HEK293 (cell line): ENCODE results near the gene CKB.

Source experiments
- EGR2 ChIP-seq: fragments of 450-650 bp; formaldehyde crosslinking; IDR thresholded peaks from 2 replicates; pipeline ENCODE4 v1.5.1; 2016; ENCODE audit warnings: low read depth, missing biosample characterization, missing genetic modification characterization
- KLF10 ChIP-seq: fragments of 450-650 bp; IDR thresholded peaks from 2 replicates; pipeline ENCODE4 v1.5.1; 2018; ENCODE audit warnings: missing biosample characterization, mild to moderate bottlenecking, missing genetic modification characterization
- KLF7 ChIP-seq: fragments of 450-650 bp; formaldehyde crosslinking; IDR thresholded peaks from 2 replicates; pipeline ENCODE4 v1.5.1; 2016; ENCODE audit warnings: missing biosample characterization, missing genetic modification characterization, borderline replicate concordance
- MYNN ChIP-seq: fragments of 450-650 bp; formaldehyde crosslinking; IDR thresholded peaks from 2 replicates; pipeline ENCODE4 v1.5.1; 2016; ENCODE audit warnings: missing biosample characterization, missing genetic modification characterization, borderline replicate concordance
- OSR2 ChIP-seq: fragments of 450-650 bp; formaldehyde crosslinking; IDR thresholded peaks from 2 replicates; pipeline ENCODE4 v1.5.1; 2016; ENCODE audit warnings: missing biosample characterization, missing genetic modification characterization
- PRDM1 ChIP-seq: fragments of 450-650 bp; formaldehyde crosslinking; IDR thresholded peaks from 2 replicates; pipeline ENCODE4; 2016; ENCODE audit warnings: missing biosample characterization, missing genetic modification characterization
- ZBTB48 ChIP-seq: fragments of 450-650 bp; formaldehyde crosslinking; IDR thresholded peaks from 2 replicates; pipeline ENCODE4 v1.5.1; 2016; ENCODE audit warnings: missing biosample characterization, missing genetic modification characterization
- ZBTB8A ChIP-seq: fragments of 450-650 bp; formaldehyde crosslinking; IDR thresholded peaks from 2 replicates; pipeline ENCODE4 v1.5.1; 2016; ENCODE audit warnings: missing biosample characterization, missing genetic modification characterization
- ZNF10 ChIP-seq: fragments of 450-650 bp; formaldehyde crosslinking; IDR thresholded peaks from 2 replicates; pipeline ENCODE4 v1.5.1; 2017; ENCODE audit warnings: missing biosample characterization, missing genetic modification characterization
- ZNF174 ChIP-seq: fragments of 450-650 bp; formaldehyde crosslinking; IDR thresholded peaks from 2 replicates; pipeline ENCODE4 v1.5.0; 2017; ENCODE audit warnings: missing biosample characterization, mild to moderate bottlenecking, missing genetic modification characterization
- ZNF239 ChIP-seq: fragments of 450-650 bp; formaldehyde crosslinking; IDR thresholded peaks from 2 replicates; pipeline ENCODE4 v1.5.1; 2016; ENCODE audit warnings: missing biosample characterization, missing genetic modification characterization
- ZNF248 ChIP-seq: fragments of 450-650 bp; formaldehyde crosslinking; IDR thresholded peaks from 2 replicates; pipeline ENCODE4 v1.5.1; 2017; ENCODE audit warnings: missing biosample characterization, missing genetic modification characterization
- ZNF391 ChIP-seq: fragments of 450-650 bp; formaldehyde crosslinking; IDR thresholded peaks from 2 replicates; pipeline ENCODE4 v1.5.1; 2016; ENCODE audit warnings: low read depth, missing biosample characterization, missing genetic modification characterization, borderline replicate concordance
- ZNF548 ChIP-seq: fragments of 450-650 bp; formaldehyde crosslinking; IDR thresholded peaks from 2 replicates; pipeline ENCODE4 v1.5.1; 2016; ENCODE audit warnings: missing biosample characterization, missing genetic modification characterization
- ZNF560 ChIP-seq: fragments of 450-650 bp; formaldehyde crosslinking; IDR thresholded peaks from 2 replicates; pipeline ENCODE4 v1.5.1; 2017; ENCODE audit warnings: missing biosample characterization, missing genetic modification characterization, borderline replicate concordance
- ZNF585B ChIP-seq: fragments of 450-650 bp; formaldehyde crosslinking; IDR thresholded peaks from 2 replicates; pipeline ENCODE4 v1.5.1; 2016; ENCODE audit warnings: missing biosample characterization, missing genetic modification characterization
- ZNF837 ChIP-seq: fragments of 450-650 bp; formaldehyde crosslinking; IDR thresholded peaks from 2 replicates; pipeline ENCODE4 v1.5.1; 2016; ENCODE audit warnings: missing biosample characterization, missing genetic modification characterization
- ZSCAN23 ChIP-seq: fragments of 450-650 bp; formaldehyde crosslinking; IDR thresholded peaks from 2 replicates; pipeline ENCODE4 v1.5.1; 2016; ENCODE audit warnings: missing biosample characterization, missing genetic modification characterization
- TF ChIP-seq, protein P1 (sequence below): fragments of 450-650 bp; formaldehyde crosslinking; IDR thresholded peaks from 2 replicates; pipeline ENCODE4 v1.5.1; 2016; ENCODE audit warnings: missing biosample characterization, missing genetic modification characterization
- TF ChIP-seq, protein P2 (sequence below): fragments of 450-650 bp; formaldehyde crosslinking; IDR thresholded peaks from 2 replicates; pipeline ENCODE4 v1.5.1; 2016; ENCODE audit warnings: missing biosample characterization, missing genetic modification characterization
- TF ChIP-seq, protein P3 (sequence below): fragments of 450-650 bp; formaldehyde crosslinking; IDR thresholded peaks from 2 replicates; pipeline ENCODE4 v1.5.1; 2016; ENCODE audit warnings: missing biosample characterization, missing genetic modification characterization
- TF ChIP-seq, protein P4 (sequence below): fragments of 450-650 bp; formaldehyde crosslinking; IDR thresholded peaks from 2 replicates; pipeline ENCODE4 v1.5.1; 2016; ENCODE audit warnings: missing biosample characterization, missing genetic modification characterization, borderline replicate concordance
- TF ChIP-seq, protein P5 (sequence below): fragments of 450-650 bp; formaldehyde crosslinking; IDR thresholded peaks from 2 replicates; pipeline ENCODE4 v1.5.1; 2017; ENCODE audit warnings: missing biosample characterization, mild to moderate bottlenecking, missing genetic modification characterization, moderate library complexity
- TF ChIP-seq, protein P6 (sequence below): fragments of 450-650 bp; formaldehyde crosslinking; IDR thresholded peaks from 2 replicates; pipeline ENCODE4 v1.5.1; 2016; ENCODE audit warnings: missing biosample characterization, missing genetic modification characterization
- TF ChIP-seq, protein P7 (sequence below): fragments of 450-650 bp; formaldehyde crosslinking; IDR thresholded peaks from 2 replicates; pipeline ENCODE4 v1.5.1; 2017; ENCODE audit warnings: missing biosample characterization, missing genetic modification characterization

Gene CKB

DNA sequence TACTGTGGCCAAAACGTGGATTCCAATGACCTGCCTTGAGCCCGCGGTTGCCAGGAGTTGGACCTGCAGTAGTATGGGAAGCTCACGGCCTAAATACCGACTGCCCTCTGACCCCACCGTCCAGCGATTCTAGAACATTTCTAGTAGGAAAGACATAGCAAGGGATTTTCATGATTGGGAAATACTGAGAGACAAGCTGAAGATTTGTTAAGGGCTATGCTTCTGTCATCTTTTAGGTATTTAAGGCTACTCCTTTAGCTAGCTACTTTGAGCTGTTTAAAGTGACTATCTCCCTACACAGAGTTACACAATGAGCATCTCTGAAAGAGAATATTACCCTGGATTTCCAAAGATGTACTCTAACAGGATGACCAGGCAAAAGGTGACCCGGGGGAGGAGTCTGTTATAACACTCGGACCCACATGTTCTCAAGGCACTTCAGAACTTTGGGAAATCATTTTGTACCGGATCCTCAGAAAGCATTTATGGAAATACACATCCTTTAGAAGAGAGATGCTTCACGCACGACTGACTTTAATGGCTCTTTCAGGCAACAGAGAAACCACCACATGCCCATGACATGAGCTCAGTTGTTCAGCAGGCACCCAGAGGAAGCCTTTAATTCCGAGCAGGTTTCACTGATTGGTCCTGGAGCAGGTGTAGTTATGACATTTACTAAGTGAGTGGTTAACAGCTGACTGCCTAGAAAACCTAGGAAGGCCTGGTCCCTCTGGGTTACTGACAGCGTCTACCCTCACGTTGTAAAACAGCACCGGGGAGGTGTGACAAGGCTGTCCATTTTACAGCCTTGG lies 35.6 kb upstream of the CKB start (continued):
- TF ChIP-seq, protein P1, sequence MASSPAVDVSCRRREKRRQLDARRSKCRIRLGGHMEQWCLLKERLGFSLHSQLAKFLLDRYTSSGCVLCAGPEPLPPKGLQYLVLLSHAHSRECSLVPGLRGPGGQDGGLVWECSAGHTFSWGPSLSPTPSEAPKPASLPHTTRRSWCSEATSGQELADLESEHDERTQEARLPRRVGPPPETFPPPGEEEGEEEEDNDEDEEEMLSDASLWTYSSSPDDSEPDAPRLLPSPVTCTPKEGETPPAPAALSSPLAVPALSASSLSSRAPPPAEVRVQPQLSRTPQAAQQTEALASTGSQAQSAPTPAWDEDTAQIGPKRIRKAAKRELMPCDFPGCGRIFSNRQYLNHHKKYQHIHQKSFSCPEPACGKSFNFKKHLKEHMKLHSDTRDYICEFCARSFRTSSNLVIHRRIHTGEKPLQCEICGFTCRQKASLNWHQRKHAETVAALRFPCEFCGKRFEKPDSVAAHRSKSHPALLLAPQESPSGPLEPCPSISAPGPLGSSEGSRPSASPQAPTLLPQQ (tag by site-specific recombination) = 0 out of 2 replicates have a peak, but pooled peaks have one; percentile 75
- TF ChIP-seq, protein P2, sequence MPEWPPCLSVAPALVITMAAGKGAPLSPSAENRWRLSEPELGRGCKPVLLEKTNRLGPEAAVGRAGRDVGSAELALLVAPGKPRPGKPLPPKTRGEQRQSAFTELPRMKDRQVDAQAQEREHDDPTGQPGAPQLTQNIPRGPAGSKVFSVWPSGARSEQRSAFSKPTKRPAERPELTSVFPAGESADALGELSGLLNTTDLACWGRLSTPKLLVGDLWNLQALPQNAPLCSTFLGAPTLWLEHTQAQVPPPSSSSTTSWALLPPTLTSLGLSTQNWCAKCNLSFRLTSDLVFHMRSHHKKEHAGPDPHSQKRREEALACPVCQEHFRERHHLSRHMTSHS = no peak
- TF ChIP-seq ZNF174 (tag by site-specific recombination) = no peak
- TF ChIP-seq, protein P3, sequence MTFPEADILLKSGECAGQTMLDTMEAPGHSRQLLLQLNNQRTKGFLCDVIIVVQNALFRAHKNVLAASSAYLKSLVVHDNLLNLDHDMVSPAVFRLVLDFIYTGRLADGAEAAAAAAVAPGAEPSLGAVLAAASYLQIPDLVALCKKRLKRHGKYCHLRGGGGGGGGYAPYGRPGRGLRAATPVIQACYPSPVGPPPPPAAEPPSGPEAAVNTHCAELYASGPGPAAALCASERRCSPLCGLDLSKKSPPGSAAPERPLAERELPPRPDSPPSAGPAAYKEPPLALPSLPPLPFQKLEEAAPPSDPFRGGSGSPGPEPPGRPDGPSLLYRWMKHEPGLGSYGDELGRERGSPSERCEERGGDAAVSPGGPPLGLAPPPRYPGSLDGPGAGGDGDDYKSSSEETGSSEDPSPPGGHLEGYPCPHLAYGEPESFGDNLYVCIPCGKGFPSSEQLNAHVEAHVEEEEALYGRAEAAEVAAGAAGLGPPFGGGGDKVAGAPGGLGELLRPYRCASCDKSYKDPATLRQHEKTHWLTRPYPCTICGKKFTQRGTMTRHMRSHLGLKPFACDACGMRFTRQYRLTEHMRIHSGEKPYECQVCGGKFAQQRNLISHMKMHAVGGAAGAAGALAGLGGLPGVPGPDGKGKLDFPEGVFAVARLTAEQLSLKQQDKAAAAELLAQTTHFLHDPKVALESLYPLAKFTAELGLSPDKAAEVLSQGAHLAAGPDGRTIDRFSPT = 0 out of 2 replicates have a peak, but pooled peaks have one; percentile 28
- TF ChIP-seq EGR2 (tag by site-specific recombination) = no peak
- no peak for TF ChIP-seq ZNF248 (tag by site-specific recombination)
- TF ChIP-seq ZBTB48 (tag by site-specific recombination) = no peak
- peak; percentile 68 for TF ChIP-seq ZBTB8A (tag by site-specific recombination)
- TF ChIP-seq PRDM1 = peak; percentile 91
- TF ChIP-seq ZNF239 = no peak
- 0 out of 2 replicates have a peak, but pooled peaks have one; percentile 35 for TF ChIP-seq ZSCAN23 (tag by site-specific recombination)
- peak; percentile 62 for TF ChIP-seq ZNF10
- TF ChIP-seq MYNN (tag by site-specific recombination) = no peak
- TF ChIP-seq ZNF837 (tag by site-specific recombination) = no peak
- no peak for TF ChIP-seq ZNF585B (tag by site-specific recombination)
- TF ChIP-seq ZNF391 = peak; percentile 70; the same call in 1 of the 2 replicates
- no peak for TF ChIP-seq ZNF560 (tag by site-specific recombination)
- TF ChIP-seq, protein P4, sequence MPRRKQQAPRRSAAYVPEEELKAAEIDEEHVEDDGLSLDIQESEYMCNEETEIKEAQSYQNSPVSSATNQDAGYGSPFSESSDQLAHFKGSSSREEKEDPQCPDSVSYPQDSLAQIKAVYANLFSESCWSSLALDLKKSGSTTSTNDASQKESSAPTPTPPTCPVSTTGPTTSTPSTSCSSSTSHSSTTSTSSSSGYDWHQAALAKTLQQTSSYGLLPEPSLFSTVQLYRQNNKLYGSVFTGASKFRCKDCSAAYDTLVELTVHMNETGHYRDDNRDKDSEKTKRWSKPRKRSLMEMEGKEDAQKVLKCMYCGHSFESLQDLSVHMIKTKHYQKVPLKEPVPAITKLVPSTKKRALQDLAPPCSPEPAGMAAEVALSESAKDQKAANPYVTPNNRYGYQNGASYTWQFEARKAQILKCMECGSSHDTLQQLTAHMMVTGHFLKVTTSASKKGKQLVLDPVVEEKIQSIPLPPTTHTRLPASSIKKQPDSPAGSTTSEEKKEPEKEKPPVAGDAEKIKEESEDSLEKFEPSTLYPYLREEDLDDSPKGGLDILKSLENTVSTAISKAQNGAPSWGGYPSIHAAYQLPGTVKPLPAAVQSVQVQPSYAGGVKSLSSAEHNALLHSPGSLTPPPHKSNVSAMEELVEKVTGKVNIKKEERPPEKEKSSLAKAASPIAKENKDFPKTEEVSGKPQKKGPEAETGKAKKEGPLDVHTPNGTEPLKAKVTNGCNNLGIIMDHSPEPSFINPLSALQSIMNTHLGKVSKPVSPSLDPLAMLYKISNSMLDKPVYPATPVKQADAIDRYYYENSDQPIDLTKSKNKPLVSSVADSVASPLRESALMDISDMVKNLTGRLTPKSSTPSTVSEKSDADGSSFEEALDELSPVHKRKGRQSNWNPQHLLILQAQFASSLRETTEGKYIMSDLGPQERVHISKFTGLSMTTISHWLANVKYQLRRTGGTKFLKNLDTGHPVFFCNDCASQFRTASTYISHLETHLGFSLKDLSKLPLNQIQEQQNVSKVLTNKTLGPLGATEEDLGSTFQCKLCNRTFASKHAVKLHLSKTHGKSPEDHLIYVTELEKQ (tag by site-specific recombination) = peak; percentile 82
- TF ChIP-seq, protein P5, sequence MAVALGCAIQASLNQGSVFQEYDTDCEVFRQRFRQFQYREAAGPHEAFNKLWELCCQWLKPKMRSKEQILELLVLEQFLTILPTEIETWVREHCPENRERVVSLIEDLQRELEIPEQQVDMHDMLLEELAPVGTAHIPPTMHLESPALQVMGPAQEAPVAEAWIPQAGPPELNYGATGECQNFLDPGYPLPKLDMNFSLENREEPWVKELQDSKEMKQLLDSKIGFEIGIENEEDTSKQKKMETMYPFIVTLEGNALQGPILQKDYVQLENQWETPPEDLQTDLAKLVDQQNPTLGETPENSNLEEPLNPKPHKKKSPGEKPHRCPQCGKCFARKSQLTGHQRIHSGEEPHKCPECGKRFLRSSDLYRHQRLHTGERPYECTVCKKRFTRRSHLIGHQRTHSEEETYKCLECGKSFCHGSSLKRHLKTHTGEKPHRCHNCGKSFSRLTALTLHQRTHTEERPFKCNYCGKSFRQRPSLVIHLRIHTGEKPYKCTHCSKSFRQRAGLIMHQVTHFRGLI (tag by site-specific recombination) = peak; percentile 44; the same call in 1 of the 2 replicates
- TF ChIP-seq, protein P6, sequence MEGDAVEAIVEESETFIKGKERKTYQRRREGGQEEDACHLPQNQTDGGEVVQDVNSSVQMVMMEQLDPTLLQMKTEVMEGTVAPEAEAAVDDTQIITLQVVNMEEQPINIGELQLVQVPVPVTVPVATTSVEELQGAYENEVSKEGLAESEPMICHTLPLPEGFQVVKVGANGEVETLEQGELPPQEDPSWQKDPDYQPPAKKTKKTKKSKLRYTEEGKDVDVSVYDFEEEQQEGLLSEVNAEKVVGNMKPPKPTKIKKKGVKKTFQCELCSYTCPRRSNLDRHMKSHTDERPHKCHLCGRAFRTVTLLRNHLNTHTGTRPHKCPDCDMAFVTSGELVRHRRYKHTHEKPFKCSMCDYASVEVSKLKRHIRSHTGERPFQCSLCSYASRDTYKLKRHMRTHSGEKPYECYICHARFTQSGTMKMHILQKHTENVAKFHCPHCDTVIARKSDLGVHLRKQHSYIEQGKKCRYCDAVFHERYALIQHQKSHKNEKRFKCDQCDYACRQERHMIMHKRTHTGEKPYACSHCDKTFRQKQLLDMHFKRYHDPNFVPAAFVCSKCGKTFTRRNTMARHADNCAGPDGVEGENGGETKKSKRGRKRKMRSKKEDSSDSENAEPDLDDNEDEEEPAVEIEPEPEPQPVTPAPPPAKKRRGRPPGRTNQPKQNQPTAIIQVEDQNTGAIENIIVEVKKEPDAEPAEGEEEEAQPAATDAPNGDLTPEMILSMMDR (tag by site-specific recombination) = no peak
- TF ChIP-seq, protein P7, sequence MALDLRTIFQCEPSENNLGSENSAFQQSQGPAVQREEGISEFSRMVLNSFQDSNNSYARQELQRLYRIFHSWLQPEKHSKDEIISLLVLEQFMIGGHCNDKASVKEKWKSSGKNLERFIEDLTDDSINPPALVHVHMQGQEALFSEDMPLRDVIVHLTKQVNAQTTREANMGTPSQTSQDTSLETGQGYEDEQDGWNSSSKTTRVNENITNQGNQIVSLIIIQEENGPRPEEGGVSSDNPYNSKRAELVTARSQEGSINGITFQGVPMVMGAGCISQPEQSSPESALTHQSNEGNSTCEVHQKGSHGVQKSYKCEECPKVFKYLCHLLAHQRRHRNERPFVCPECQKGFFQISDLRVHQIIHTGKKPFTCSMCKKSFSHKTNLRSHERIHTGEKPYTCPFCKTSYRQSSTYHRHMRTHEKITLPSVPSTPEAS (tag by site-specific recombination) = no peak
- TF ChIP-seq KLF7 = peak; percentile 50; the same call in 1 of the 2 replicates
- TF ChIP-seq KLF10 = peak; percentile 96
- TF ChIP-seq OSR2 = peak; percentile 93
- TF ChIP-seq ZNF548 (tag by site-specific recombination) = no peak
